Activated naive CD4-positive, alpha-beta T cell treated with anti-CD3 and anti-CD28 coated beads, Interleukin-2, amount 10 ng/mL, durations not matched to agents 7 days and 5 days (primary cell): ENCODE measurements around the gene CDH4.

Experiments used
- CTCF ChIA-PET: fragments of 350-600 bp; sonication (Branson Sonifier 250); formaldehyde crosslinking; loops from one replicate; lab custom pipeline; 2021; ENCODE audit warnings: antibody characterized with exemption; lab: Charles Lee
- DNase-seq: peaks from one replicate; pipeline ENCODE4 v3.0.0-alpha.2; 2020
- H3K27ac Mint-ChIP-seq: one replicate; pipeline ENCODE4 v1.8.0; 2021; ENCODE audit warnings: mild to moderate bottlenecking, moderate library complexity, mixed read lengths
- H3K27me3 Mint-ChIP-seq: one replicate; pipeline ENCODE4 v1.8.0; 2021; ENCODE audit warnings: mild to moderate bottlenecking, mixed read lengths
- H3K36me3 Mint-ChIP-seq: one replicate; pipeline ENCODE4 v1.8.0; 2021; ENCODE audit warnings: mixed read lengths
- H3K4me1 Mint-ChIP-seq: one replicate; pipeline ENCODE4 v1.8.0; 2021; ENCODE audit warnings: mixed read lengths
- H3K4me3 Mint-ChIP-seq: one replicate; pipeline ENCODE4 v1.8.0; 2021; ENCODE audit warnings: mild to moderate bottlenecking, moderate library complexity, mixed read lengths
- H3K9me3 Mint-ChIP-seq: one replicate; pipeline ENCODE4 v1.8.0; 2021; ENCODE audit warnings: mixed read lengths

Gene CDH4

GRCh38 chr20:61295682-61296628 is 43.9 kb downstream of the CDH4 start:
- no peak overlapping the region for H3K4me3 Mint-ChIP-seq
- peaks cover 6% of the 10 kb centered on the region for H3K9me3 Mint-ChIP-seq
- no peak overlapping the region for H3K27ac Mint-ChIP-seq
- H3K36me3 Mint-ChIP-seq = no peaks in the 10 kb centered on the region
- DNase-seq = no peak
- no peaks in the 10 kb centered on the region for H3K4me1 Mint-ChIP-seq
- CTCF ChIA-PET = no interaction called here
- no peaks in the 10 kb centered on the region for H3K27me3 Mint-ChIP-seq

- CTCF ChIA-PET = no interaction called here
- Mint-ChIP-seq H3K27me3 (no peaks in the 10 kb centered on the region), H3K9me3 (peaks cover 4% of the 10 kb centered on the region), H3K4me1 (no peaks in the 10 kb centered on the region), H3K27ac (no peak overlapping the region), H3K36me3 (no peaks in the 10 kb centered on the region), H3K4me3 (no peak overlapping the region)
- DNase-seq = no peak
Observed at GRCh38 chr20:61296629-61297019, 44.6 kb downstream of the CDH4 start.

GRCh38 chr20:61297491-61297890 is 45.4 kb downstream of the CDH4 start:
- CTCF ChIA-PET = no interaction called here
- no peaks in the 10 kb centered on the region for H3K4me1 Mint-ChIP-seq
- no peak for DNase-seq
- H3K4me3 Mint-ChIP-seq = no peak overlapping the region
- no peak overlapping the region for H3K27ac Mint-ChIP-seq
- no peaks in the 10 kb centered on the region for H3K36me3 Mint-ChIP-seq
- no peaks in the 10 kb centered on the region for H3K27me3 Mint-ChIP-seq
- peaks cover 4% of the 10 kb centered on the region for H3K9me3 Mint-ChIP-seq

GRCh38 chr20:61297986-61298385 is 45.9 kb downstream of the CDH4 start:
- Mint-ChIP-seq H3K27me3 (no peaks in the 10 kb centered on the region), H3K27ac (no peak overlapping the region), H3K9me3 (peaks cover 4% of the 10 kb centered on the region), H3K36me3 (no peaks in the 10 kb centered on the region), H3K4me1 (no peaks in the 10 kb centered on the region), H3K4me3 (no peak overlapping the region)
- no peak for DNase-seq
- CTCF ChIA-PET = no interaction called here

- no peaks in the 10 kb centered on the region for H3K27me3 Mint-ChIP-seq
- H3K36me3 Mint-ChIP-seq = no peaks in the 10 kb centered on the region
- H3K27ac Mint-ChIP-seq = no peak overlapping the region
- no peak for DNase-seq
- no peak overlapping the region for H3K4me3 Mint-ChIP-seq
- CTCF ChIA-PET = no interaction called here
- peaks cover 4% of the 10 kb centered on the region for H3K9me3 Mint-ChIP-seq
- H3K4me1 Mint-ChIP-seq = no peaks in the 10 kb centered on the region
Observed at GRCh38 chr20:61298661-61299060, 46.6 kb downstream of the CDH4 start.

- no peak overlapping the region for H3K27ac Mint-ChIP-seq
- no peaks in the 10 kb centered on the region for H3K27me3 Mint-ChIP-seq
- H3K36me3 Mint-ChIP-seq = no peaks in the 10 kb centered on the region
- CTCF ChIA-PET = no interaction called here
- no peak for DNase-seq
- H3K4me1 Mint-ChIP-seq = no peaks in the 10 kb centered on the region
- H3K4me3 Mint-ChIP-seq = no peak overlapping the region
- peaks cover 4% of the 10 kb centered on the region for H3K9me3 Mint-ChIP-seq
Observed at GRCh38 chr20:61299104-61299503, 47.0 kb downstream of the CDH4 start.

- H3K4me1 Mint-ChIP-seq = no peaks in the 10 kb centered on the region
- no peak for DNase-seq
- H3K27ac Mint-ChIP-seq = no peak overlapping the region
- no peaks in the 10 kb centered on the region for H3K36me3 Mint-ChIP-seq
- no peak overlapping the region for H3K4me3 Mint-ChIP-seq
- CTCF ChIA-PET = no interaction called here
- no peaks in the 10 kb centered on the region for H3K27me3 Mint-ChIP-seq
- H3K9me3 Mint-ChIP-seq = peaks cover 4% of the 10 kb centered on the region
Observed at GRCh38 chr20:61299618-61300017, 47.6 kb downstream of the CDH4 start.

- peaks cover 4% of the 10 kb centered on the region for H3K9me3 Mint-ChIP-seq
- H3K27ac Mint-ChIP-seq = no peak overlapping the region
- no peaks in the 10 kb centered on the region for H3K27me3 Mint-ChIP-seq
- no peak overlapping the region for H3K4me3 Mint-ChIP-seq
- no peaks in the 10 kb centered on the region for H3K4me1 Mint-ChIP-seq
- DNase-seq = no peak
- H3K36me3 Mint-ChIP-seq = no peaks in the 10 kb centered on the region
- CTCF ChIA-PET = no interaction called here
Observed at GRCh38 chr20:61300293-61300692, 48.2 kb downstream of the CDH4 start.

GRCh38 chr20:61300709-61301108 is 48.6 kb downstream of the CDH4 start:
- no peak for DNase-seq
- no peaks in the 10 kb centered on the region for H3K4me1 Mint-ChIP-seq
- peaks cover 4% of the 10 kb centered on the region for H3K9me3 Mint-ChIP-seq
- no peak overlapping the region for H3K27ac Mint-ChIP-seq
- no peaks in the 10 kb centered on the region for H3K27me3 Mint-ChIP-seq
- no peaks in the 10 kb centered on the region for H3K36me3 Mint-ChIP-seq
- no peak overlapping the region for H3K4me3 Mint-ChIP-seq
- CTCF ChIA-PET = no interaction called here

- Mint-ChIP-seq H3K36me3 (no peaks in the 10 kb centered on the region), H3K27ac (no peak overlapping the region), H3K27me3 (no peaks in the 10 kb centered on the region), H3K4me1 (no peaks in the 10 kb centered on the region), H3K9me3 (no peaks in the 10 kb centered on the region), H3K4me3 (no peak overlapping the region)
- CTCF ChIA-PET = no interaction called here
- no peak for DNase-seq
Observed at GRCh38 chr20:61301711-61302525, 49.9 kb downstream of the CDH4 start.

- H3K36me3 Mint-ChIP-seq = no peaks in the 10 kb centered on the region
- no peaks in the 10 kb centered on the region for H3K27me3 Mint-ChIP-seq
- DNase-seq = no peak
- no peaks in the 10 kb centered on the region for H3K9me3 Mint-ChIP-seq
- no peak overlapping the region for H3K4me3 Mint-ChIP-seq
- no peak overlapping the region for H3K27ac Mint-ChIP-seq
- no peaks in the 10 kb centered on the region for H3K4me1 Mint-ChIP-seq
- CTCF ChIA-PET = no interaction called here
Observed at GRCh38 chr20:61303217-61303616, 51.2 kb downstream of the CDH4 start.

GRCh38 chr20:61303675-61304074 is 51.6 kb downstream of the CDH4 start:
- DNase-seq = no peak
- no peak overlapping the region for H3K4me3 Mint-ChIP-seq
- no peak overlapping the region for H3K27ac Mint-ChIP-seq
- no peaks in the 10 kb centered on the region for H3K27me3 Mint-ChIP-seq
- H3K4me1 Mint-ChIP-seq = no peaks in the 10 kb centered on the region
- no peaks in the 10 kb centered on the region for H3K36me3 Mint-ChIP-seq
- CTCF ChIA-PET = no interaction called here
- H3K9me3 Mint-ChIP-seq = no peaks in the 10 kb centered on the region

- Mint-ChIP-seq H3K9me3 (no peaks in the 10 kb centered on the region), H3K4me3 (no peak overlapping the region), H3K4me1 (no peaks in the 10 kb centered on the region), H3K27me3 (no peaks in the 10 kb centered on the region), H3K27ac (no peak overlapping the region), H3K36me3 (no peaks in the 10 kb centered on the region)
- no peak for DNase-seq
- CTCF ChIA-PET = no interaction called here
Observed at GRCh38 chr20:61304750-61305149, 52.7 kb downstream of the CDH4 start.

- Mint-ChIP-seq H3K36me3 (no peaks in the 10 kb centered on the region), H3K4me1 (no peaks in the 10 kb centered on the region), H3K27ac (no peak overlapping the region), H3K27me3 (no peaks in the 10 kb centered on the region), H3K4me3 (no peak overlapping the region), H3K9me3 (peaks cover 3% of the 10 kb centered on the region)
- no peak for DNase-seq
- CTCF ChIA-PET = no interaction called here
Observed at GRCh38 chr20:61306937-61307475, 54.9 kb downstream of the CDH4 start.
